GM13977 (cell line): ENCODE data around the gene PI4K2B.
"Not testable (repeated sequence)": the region's sequence is repeated elsewhere in the genome, so short reads cannot be mapped to it uniquely, and the experiment has no call there.

ENCODE experiments used
- DNase-seq: peaks from one replicate; pipeline ENCODE4 v3.0.0; 2012; ENCODE audit warnings: low spot score
- CTCF ChIP-seq: IDR thresholded peaks from 2 replicates; pipeline ENCODE4 v1.5.1; 2012; ENCODE audit warnings: mild to moderate bottlenecking, control low read depth; ENCODE audit not compliant: insufficient read depth; ENCODE audit errors: extremely low read depth, missing control alignments
- in situ Hi-C: fragments of 300-500 bp; cut with MboI; formaldehyde crosslinking; loops from one replicate; pipeline ENCODE4 v1.12.0; 2022; ENCODE audit warnings: low sequenced_read_pairs, low pct_unique_long_range_greater_than_20kb, mixed read lengths, inconsistent platforms; ENCODE audit not compliant: unreplicated experiment

Gene PI4K2B

GRCh38 chr4:25313201-25313895 lies 79.5 kb downstream of the PI4K2B start:
- in situ Hi-C loops: loop anchor here (10.0 kb wide), 1 partner anchor 139 kb away; no protein-coding TSS in a partner anchor

GRCh38 chr4:25320336-25320735 lies 86.5 kb downstream of the PI4K2B start:
- DNase-seq: no peak
- in situ Hi-C loops: no loop called here
- TF ChIP-seq CTCF: no peak

More at GRCh38 chr4:25313201-25313895, 79.5 kb downstream of the PI4K2B start:
- no peak for DNase-seq
- TF ChIP-seq CTCF: no peak

- TF ChIP-seq CTCF: no peak
- in situ Hi-C loops: no loop called here
- DNase-seq: peak; percentile 25
These were observed 86.9 kb downstream of the PI4K2B start for GRCh38 chr4:25320773-25321172.

GRCh38 chr4:25321703-25322102 lies 87.9 kb downstream of the PI4K2B start:
- in situ Hi-C loops: no loop called here
- TF ChIP-seq CTCF: no peak
- peak; percentile 16 for DNase-seq

GRCh38 chr4:25328463-25328862 lies 94.6 kb downstream of the PI4K2B start:
- in situ Hi-C loops, DNase-seq: not testable (repeated sequence)
